HepG2 (cell line): ENCODE data around the gene TUBA1A. TPM values are rescaled to one million over a fixed set of nuclear protein-coding genes. Genes with fewer than 3 reads are reported as not detected.

Source experiments
- ATAC-seq: fragments of 200-7000 bp; cut with Tn5 transposase; 3 replicates; pipeline ENCODE4 v1.9.1; 2020; ENCODE audit warnings: mild to moderate bottlenecking, moderate library complexity
- BruUV-seq: library from RNA; stranded (reverse); fragments of 400-500 nt; replicated peaks from 2 replicates; lab custom pipeline; 2021; lab: Mats Ljungman, UMichigan
- CTCF ChIA-PET: fragments of 300-600 bp; formaldehyde crosslinking; extraction: SDS; loops from one replicate; lab custom pipeline; 2021; ENCODE audit warnings: low total read pairs, inconsistent platforms, low intra/inter-chr PET ratio; lab: Yijun Ruan, JAX
- POLR2A ChIA-PET: fragments of 350-600 bp; sonication (Branson Sonifier 250); formaldehyde crosslinking; loops from one replicate; lab custom pipeline; 2020; ENCODE audit warnings: antibody characterized with exemption, inconsistent platforms; lab: Yijun Ruan, JAX
- DNase-seq: peaks from one replicate; pipeline ENCODE4 v3.0.0-alpha.2; 2015; ENCODE audit warnings: low spot score
- FAIRE-seq: peaks from 3 replicates; lab custom pipeline; 2011; peaks lifted over from hg19 to GRCh38; lab: Jason Lieb, UNC
- H2AFZ ChIP-seq: one replicate; pipeline ENCODE4 v1.6.1; 2011; ENCODE audit warnings: low read length, inconsistent platforms
- H3K27ac ChIP-seq: fragments of 300-600 bp; 3 replicates; pipeline ENCODE4 v1.8.0; 2011; ENCODE audit warnings: mixed run types, mild to moderate bottlenecking, mixed read lengths, low read length, inconsistent platforms; ENCODE audit not compliant: insufficient read depth; ENCODE audit errors: extremely low read length
- H3K27me3 ChIP-seq, 2 experiments: fragments of 200-600 bp in 1 of 2; 2 replicates in 1 of 2; 3 replicates in 1 of 2; pipeline versions ENCODE4 v1.6.0 to v1.8.0; 2011; ENCODE audit warnings: low read length in 2 of 2, mild to moderate bottlenecking in 2 of 2, moderate library complexity in 2 of 2, inconsistent platforms in 1 of 2; ENCODE audit not compliant: insufficient read depth in 2 of 2, control insufficient read depth in 1 of 2
- H3K36me3 ChIP-seq, 2 experiments: fragments of 200-600 bp in 1 of 2; replicated peaks in 1 of 2; 2 replicates in 1 of 2; 3 replicates in 1 of 2; pipeline versions ENCODE4 v1.5.1 to v1.8.0; 2011; ENCODE audit warnings: low read length in 2 of 2, inconsistent platforms in 1 of 2; ENCODE audit not compliant: insufficient read depth in 2 of 2, control insufficient read depth in 1 of 2
- H3K4me1 ChIP-seq: 2 replicates; pipeline ENCODE4 v1.5.1; 2012; ENCODE audit warnings: low read length, inconsistent platforms; ENCODE audit not compliant: insufficient read depth
- H3K4me2 ChIP-seq: 2 replicates; pipeline ENCODE4 v1.6.0; 2011; ENCODE audit warnings: low read depth, low read length, inconsistent platforms
- H3K4me3 ChIP-seq, 3 experiments: fragments of 200-600 bp in 1 of 3; sonication (generic), shearing (Covaris generic) in 1 of 3; replicated peaks in 1 of 3; 2 replicates each; pipeline ENCODE4 v1.5.1; 2011 to 2016; ENCODE audit warnings: low read length in 3 of 3, inconsistent platforms in 2 of 3, low read depth in 2 of 3, mild to moderate bottlenecking in 2 of 3, control low read depth in 1 of 3, mixed read lengths in 1 of 3; ENCODE audit not compliant: insufficient read depth in 1 of 3
- H3K79me2 ChIP-seq: one replicate; pipeline ENCODE4 v1.6.1; 2011; ENCODE audit warnings: low read length, inconsistent platforms; ENCODE audit not compliant: insufficient read depth
- H3K9ac ChIP-seq: 2 replicates; pipeline ENCODE4 v1.6.0; 2011; ENCODE audit warnings: mild to moderate bottlenecking, low read depth, low read length, inconsistent platforms; ENCODE audit not compliant: insufficient read depth
- H3K9me3 ChIP-seq: 2 replicates; pipeline ENCODE4 v1.5.1; 2012; ENCODE audit warnings: mild to moderate bottlenecking, low read length
- H4K20me1 ChIP-seq: 2 replicates; pipeline ENCODE4 v1.6.0; 2011; ENCODE audit warnings: inconsistent platforms, mild to moderate bottlenecking, low read length, moderate library complexity; ENCODE audit not compliant: insufficient read depth
- ATAD3A ChIP-seq: sonication (generic); formaldehyde crosslinking; IDR thresholded peaks from 2 replicates; pipeline ENCODE4 v1.4.0; 2020; ENCODE audit warnings: missing genetic modification reagents
- DRAP1 ChIP-seq: IDR thresholded peaks from 2 replicates; pipeline ENCODE4 v1.6.1; 2016; ENCODE audit warnings: missing genetic modification reagents, missing compliant biosample characterization
- MTF1 ChIP-seq: sonication (generic); formaldehyde crosslinking; IDR thresholded peaks from 2 replicates; pipeline ENCODE4 v1.5.0; 2020; ENCODE audit warnings: missing genetic modification reagents
- PAXIP1 ChIP-seq: sonication (generic); formaldehyde crosslinking; conservative IDR thresholded peaks from 2 replicates; pipeline ENCODE4 v1.4.0; 2020; ENCODE audit warnings: mild to moderate bottlenecking, missing genetic modification reagents, moderate library complexity
- SRF ChIP-seq: IDR thresholded peaks from 2 replicates; pipeline ENCODE4 v1.6.1; 2011; ENCODE audit warnings: mild to moderate bottlenecking, low read depth, low read length, moderate library complexity
- SSRP1 ChIP-seq: IDR thresholded peaks from 2 replicates; pipeline ENCODE4 v1.6.1; 2016; ENCODE audit warnings: control low read depth
- WGBS: methylation state at CpG from one replicate; pipeline ENCODE4 v1.1.6; 2017; ENCODE audit warnings: low lambda C conversion rate; 5-methylcytosine and 5-hydroxymethylcytosine counted together
- in situ Hi-C: cut with HindIII; loops from 2 replicates; pipeline ENCODE4 v1.10.0; 2017; ENCODE audit warnings: low pct_unique_long_range_greater_than_20kb; ENCODE audit not compliant: extremely low pct_ligation_motif_present
- intact Hi-C: fragments of 100-400 bp; cut with micrococcal nuclease; formaldehyde crosslinking; loops from one replicate; pipeline ENCODE4 v1.10.0; 2022; ENCODE audit not compliant: unreplicated experiment
- polyA plus RNA-seq, 8 experiments: library from polyadenylated mRNA; depleted of rRNA in 3 of 8; stranded (reverse) in 7 of 8; unstranded in 1 of 8; fragments of >200 nt; fragmentation: Illumina TruSeq in 4 of 8; extraction: Trizol in 4 of 8; gene quantifications; 2 replicates each; pipeline versions ENCODE4 v1.2.1 to v1.2.3, GENCODE V29; 2011 to 2016; ENCODE audit warnings: low read depth in 4 of 8, missing spikeins in 1 of 8, mixed read lengths in 1 of 8; ENCODE audit not compliant: insufficient read depth in 1 of 8
- total RNA-seq, 5 experiments: library from RNA; depleted of rRNA; stranded (reverse); fragments of >200 nt; fragmentation: Illumina TruSeq; extraction: Trizol; gene quantifications; 2 replicates each; pipeline ENCODE4 v1.2.3, GENCODE V29; 2016; ENCODE audit warnings: low read depth in 1 of 5

The TUBA1A gene
- total and polyA plus RNA-seq, 2 of the 13 experiments (the other 11 are each of a cell fraction or from before 2014, with no cell fraction given), result 20.7 to 24.8 TPM

GRCh38 chr12:49154221-49154620 lies 34.7 kb downstream of the TUBA1A start:
- no TSS peak for BruUV-seq
- Histone ChIP-seq H4K20me1 (no peaks in the 10 kb centered on the region), H3K27me3 (no peaks in the 10 kb centered on the region), H2AFZ (no peak overlapping the region), H3K9me3 (no peaks in the 10 kb centered on the region), H3K36me3 (no peaks in the 10 kb centered on the region), H3K4me2 (no peak overlapping the region), H3K79me2 (no peaks in the 10 kb centered on the region), H3K4me1 (peaks cover 4% of the 10 kb centered on the region; the same call in 1 of the 2 replicates), H3K27ac (no peak overlapping the region), H3K9ac (no peak overlapping the region), H3K4me3 (no peak overlapping the region)
- WGBS, result 36% methylated on average over 3 of the region's 3 CpGs
- in situ Hi-C loops (no loop called here), intact Hi-C loops (no loop called here)
- FAIRE-seq (no peak), ATAC-seq (no peak), DNase-seq (no peak)
- POLR2A ChIA-PET, result no interaction called here
- CTCF ChIA-PET, result no interaction called here
- TF ChIP-seq PAXIP1, result no peak
- TF ChIP-seq ATAD3A (CRISPR knock-in tag), result no peak
- no peak for TF ChIP-seq DRAP1 (CRISPR knock-in tag)
- no peak for TF ChIP-seq MTF1
- TF ChIP-seq SSRP1 (CRISPR knock-in tag), result no peak
- TF ChIP-seq SRF, result no peak
